H1 (cell line): ENCODE results near the gene ABCC4. TPM values are rescaled to one million over a fixed set of nuclear protein-coding genes. Genes with fewer than 3 reads are reported as not detected.

Source experiments
- CTCF ChIA-PET: fragments of 300-600 bp; sonication (Branson Sonifier 250); formaldehyde crosslinking; loops from one replicate; lab custom pipeline; 2021; ENCODE audit not compliant: partially characterized antibody; lab: Charles Lee
- POLR2A ChIA-PET: fragments of 300-600 bp; sonication (Branson Sonifier 250); formaldehyde crosslinking; loops from one replicate; lab custom pipeline; 2021; ENCODE audit warnings: inconsistent platforms; ENCODE audit not compliant: partially characterized antibody; lab: Charles Lee
- DNase-seq, 2 experiments: peaks; one replicate each; pipeline versions ENCODE4 v3.0.0 to v3.0.0-alpha.2; 2010 to 2022; ENCODE audit warnings: low spot score in 2 of 2, low read depth in 1 of 2, mixed read lengths in 1 of 2
- FAIRE-seq: peaks from 2 replicates; lab custom pipeline; 2011; peaks lifted over from hg19 to GRCh38; lab: Jason Lieb, UNC
- H2AFZ ChIP-seq: 2 replicates; pipeline ENCODE4 v1.8.1; 2012; ENCODE audit warnings: low read length, inconsistent platforms
- H2AK5ac ChIP-seq: 2 replicates; pipeline ENCODE4 v1.6.1; 2013; ENCODE audit warnings: low read depth, low read length
- H2BK120ac ChIP-seq: replicated peaks from 2 replicates; pipeline ENCODE3; 2013; ENCODE audit warnings: low read depth, low read length, inconsistent platforms
- H2BK12ac ChIP-seq: 2 replicates; pipeline ENCODE4 v1.6.1; 2013; ENCODE audit warnings: low read depth, low read length
- H2BK15ac ChIP-seq: 2 replicates; pipeline ENCODE4 v1.6.1; 2013; ENCODE audit warnings: low read length
- H2BK20ac ChIP-seq: 2 replicates; pipeline ENCODE4 v1.6.1; 2013; ENCODE audit warnings: low read length
- H2BK5ac ChIP-seq: 2 replicates; pipeline ENCODE4 v1.6.1; 2013; ENCODE audit warnings: low read depth, low read length
- H3K14ac ChIP-seq: 2 replicates; pipeline ENCODE4 v1.6.1; 2013; ENCODE audit warnings: inconsistent platforms; ENCODE audit not compliant: insufficient read length
- H3K18ac ChIP-seq: 2 replicates; pipeline ENCODE4 v1.6.1; 2013; ENCODE audit warnings: low read length; ENCODE audit errors: extremely low read depth
- H3K23ac ChIP-seq: 2 replicates; pipeline ENCODE4 v1.6.1; 2013; ENCODE audit warnings: inconsistent platforms; ENCODE audit not compliant: insufficient read length
- H3K23me2 ChIP-seq: 2 replicates; pipeline ENCODE4 v1.6.1; 2013; ENCODE audit warnings: low read depth, low read length
- H3K27ac ChIP-seq: 2 replicates; pipeline ENCODE4 v1.6.1; 2011; ENCODE audit warnings: low read depth, low read length, inconsistent platforms
- H3K27me3 ChIP-seq, 4 experiments: replicated peaks in 1 of 4; 1 replicate in 1 of 4; 2 replicates in 3 of 4; pipeline versions ENCODE4 v1.6.1 to v1.8.1; 2011 to 2013; ENCODE audit warnings: low read length in 3 of 4, mild to moderate bottlenecking in 3 of 4, inconsistent platforms in 2 of 4, mixed read lengths in 2 of 4, moderate library complexity in 1 of 4; ENCODE audit not compliant: control insufficient read depth in 3 of 4, insufficient read depth in 3 of 4; ENCODE audit errors: extremely low read depth in 1 of 4
- H3K36me3 ChIP-seq, 4 experiments: 2 replicates each; pipeline versions ENCODE4 v1.6.1 to v1.8.1; 2011 to 2013; ENCODE audit warnings: mild to moderate bottlenecking in 4 of 4, low read length in 3 of 4, moderate library complexity in 2 of 4, control low read depth in 1 of 4, inconsistent platforms in 1 of 4; ENCODE audit not compliant: insufficient read depth in 4 of 4, control insufficient read depth in 2 of 4
- H3K4ac ChIP-seq: replicated peaks from 2 replicates; pipeline ENCODE3; 2013; ENCODE audit warnings: low read length, low read depth, mixed read lengths, inconsistent platforms; ENCODE audit not compliant: insufficient read length
- H3K4me1 ChIP-seq, 4 experiments: replicated peaks in 1 of 4; 1 replicate in 1 of 4; 2 replicates in 3 of 4; pipeline versions ENCODE4 v1.6.1 to v1.8.1; 2011 to 2013; ENCODE audit warnings: low read length in 3 of 4, inconsistent platforms in 2 of 4, mixed read lengths in 1 of 4; ENCODE audit not compliant: insufficient read depth in 4 of 4, control insufficient read depth in 3 of 4
- H3K4me2 ChIP-seq, 2 experiments: 2 replicates each; pipeline versions ENCODE4 v1.6.1 to v1.8.1; 2011 to 2013; ENCODE audit warnings: low read depth in 2 of 2, low read length in 2 of 2, control low read depth in 1 of 2, inconsistent platforms in 1 of 2, mild to moderate bottlenecking in 1 of 2; ENCODE audit not compliant: insufficient read depth in 1 of 2
- H3K4me3 ChIP-seq, 4 experiments: fragments of 200-600, 300-600 bp in 1 of 4; sonication (generic), shearing (Covaris generic), sonication (Bioruptor Twin) in 1 of 4; 2 replicates each; pipeline versions ENCODE4 v1.5.1 to v1.8.1; 2011 to 2016; ENCODE audit warnings: low read length in 4 of 4, low read depth in 3 of 4, control low read depth in 2 of 4, inconsistent platforms in 2 of 4, mild to moderate bottlenecking in 2 of 4, mixed read lengths in 1 of 4, moderate library complexity in 1 of 4; ENCODE audit not compliant: insufficient read depth in 2 of 4; ENCODE audit errors: extremely low read depth in 1 of 4
- H3K56ac ChIP-seq: replicated peaks from 2 replicates; pipeline ENCODE3; 2013; ENCODE audit warnings: low read depth, mild to moderate bottlenecking, mixed read lengths, low read length, inconsistent platforms; ENCODE audit not compliant: insufficient read length
- H3K79me1 ChIP-seq: 2 replicates; pipeline ENCODE4 v1.6.1; 2013; ENCODE audit warnings: low read depth, low read length, control low read depth
- H3K79me2 ChIP-seq, 2 experiments: 2 replicates each; pipeline versions ENCODE4 v1.6.1 to v1.8.1; 2012 to 2013; ENCODE audit warnings: low read length in 2 of 2, mild to moderate bottlenecking in 2 of 2, inconsistent platforms in 1 of 2; ENCODE audit not compliant: insufficient read depth in 2 of 2, control insufficient read depth in 1 of 2
- H3K9ac ChIP-seq, 4 experiments: replicated peaks in 1 of 4; 1 replicate in 1 of 4; 2 replicates in 3 of 4; pipeline versions ENCODE4 v1.6.1 to v1.8.1; 2011 to 2013; ENCODE audit warnings: low read depth in 3 of 4, low read length in 3 of 4, control low read depth in 2 of 4, mild to moderate bottlenecking in 2 of 4, moderate library complexity in 2 of 4, inconsistent platforms in 1 of 4; ENCODE audit errors: extremely low read depth in 1 of 4
- H3K9me3 ChIP-seq, 2 experiments: 2 replicates each; pipeline versions ENCODE4 v1.6.1 to v1.8.1; 2012 to 2013; ENCODE audit warnings: mild to moderate bottlenecking in 2 of 2, moderate library complexity in 2 of 2, control low read depth in 1 of 2, inconsistent platforms in 1 of 2, low read depth in 1 of 2, low read length in 1 of 2, mixed read lengths in 1 of 2; ENCODE audit not compliant: insufficient read depth in 2 of 2
- H4K20me1 ChIP-seq, 2 experiments: replicated peaks in 1 of 2; 2 replicates each; pipeline versions ENCODE3 to v1.8.1; 2011 to 2013; ENCODE audit warnings: inconsistent platforms in 2 of 2, low read length in 2 of 2, mild to moderate bottlenecking in 1 of 2; ENCODE audit not compliant: insufficient read depth in 2 of 2, control insufficient read depth in 1 of 2
- H4K5ac ChIP-seq: 2 replicates; pipeline ENCODE4 v1.6.1; 2013; ENCODE audit warnings: low read length, low read depth, mixed read lengths, inconsistent platforms; ENCODE audit not compliant: insufficient read length
- H4K8ac ChIP-seq: 2 replicates; pipeline ENCODE4 v1.8.0; 2013; ENCODE audit warnings: mild to moderate bottlenecking, moderate library complexity, low read length, inconsistent platforms; ENCODE audit not compliant: insufficient read depth; ENCODE audit errors: extremely low read depth
- H4K91ac ChIP-seq: replicated peaks from 2 replicates; pipeline ENCODE3; 2013; ENCODE audit warnings: low read length, mixed read lengths, inconsistent platforms; ENCODE audit not compliant: insufficient read length
- CHD1 ChIP-seq: IDR thresholded peaks from 2 replicates; pipeline ENCODE4 v1.6.1; 2012; ENCODE audit warnings: low read depth, low read length, improper control_type of control experiment
- E2F6 ChIP-seq: IDR thresholded peaks from 2 replicates; pipeline ENCODE4 v1.6.1; 2012; ENCODE audit warnings: inconsistent platforms
- KDM1A ChIP-seq: fragments of 200-600, 300-600 bp; sonication (generic); IDR thresholded peaks from 2 replicates; pipeline ENCODE4 v1.7.1; 2016; ENCODE audit warnings: mild to moderate bottlenecking, low read length, borderline replicate concordance
- SP1 ChIP-seq: IDR thresholded peaks from 2 replicates; pipeline ENCODE4 v1.6.1; 2011; ENCODE audit warnings: low read depth, low read length
- SP2 ChIP-seq: IDR thresholded peaks from 2 replicates; pipeline ENCODE4 v1.6.1; 2012; ENCODE audit warnings: mild to moderate bottlenecking, low read length, inconsistent platforms
- WGBS, 2 experiments: shearing (Covaris generic) in 1 of 2; methylation state at CpG; one replicate each; pipeline versions ENCODE4 v1.1.6 to v1.1.7; 2013 to 2015; ENCODE audit warnings: low lambda C conversion rate in 2 of 2, mixed read lengths in 2 of 2, inconsistent platforms in 1 of 2, low coverage in 1 of 2, missing lambda C conversion rate in 1 of 2; ENCODE audit not compliant: insufficient replicate concordance in 2 of 2, insufficient coverage in 1 of 2, insufficient read length in 1 of 2; ENCODE audit errors: extremely low coverage in 1 of 2, missing lambda C conversion rate in 1 of 2; 5-methylcytosine and 5-hydroxymethylcytosine counted together
- polyA plus RNA-seq, 7 experiments: library from polyadenylated mRNA; depleted of rRNA in 3 of 7; stranded (reverse) in 5 of 7; unstranded in 2 of 7; fragments of >200 nt in 5 of 7; fragments of 200-250 nt in 2 of 7; gene quantifications; 1 replicate in 5 of 7; 2 replicates in 1 of 7; 4 replicates in 1 of 7; pipeline versions ENCODE4 v1.2.1 to v1.2.3, GENCODE V29; 2011 to 2013; ENCODE audit warnings: missing spikeins in 2 of 7, mixed read lengths in 2 of 7
- total RNA-seq: library from RNA; stranded (reverse); fragmentation: NEBNext Ultra II Directional; extraction: Animal tissue kit (Norgen Biotek cat#: 25700); gene quantifications from 2 replicates; pipeline ENCODE4 v1.2.1, GENCODE V29; 2021

ABCC4 gene
- total and polyA plus RNA-seq, 2 of the 8 experiments (the other 6 are each of a cell fraction or from before 2014, with no cell fraction given) = 4.0 to 14.1 TPM

- H3K27me3 ChIP-seq = no peaks in the 10 kb centered on the region
- no peak overlapping the region for H3K9ac ChIP-seq
- no peak overlapping the region for H3K14ac ChIP-seq
- 83% methylated on average over 3 of the region's 3 CpGs; no CpG with 5 or more reads in 1 of the 2 experiments for WGBS, 2 experiments
- no peak overlapping the region for H4K5ac ChIP-seq
- no peaks in the 10 kb centered on the region for H3K23me2 ChIP-seq
- no peak overlapping the region for H2BK5ac ChIP-seq
- no peak overlapping the region for H3K23ac ChIP-seq
- ChIA-PET POLR2A (no interaction called here), CTCF (no interaction called here)
- no peaks in the 10 kb centered on the region for H4K20me1 ChIP-seq
- H3K56ac ChIP-seq = no peak overlapping the region
- H4K91ac ChIP-seq = no peak overlapping the region
- no peak overlapping the region for H3K27ac ChIP-seq
- no peak overlapping the region for H2AFZ ChIP-seq
- H2BK120ac ChIP-seq = no peak overlapping the region
- DNase-seq = no peak
- H3K4ac ChIP-seq = no peak overlapping the region
- H3K79me1 ChIP-seq = no peaks in the 10 kb centered on the region
- no peaks in the 10 kb centered on the region for H3K9me3 ChIP-seq
- no peak overlapping the region for H4K8ac ChIP-seq
- no peak overlapping the region for H3K18ac ChIP-seq
- no peak overlapping the region for H2BK12ac ChIP-seq
- H3K4me2 ChIP-seq = no peak overlapping the region
- no peaks in the 10 kb centered on the region for H3K36me3 ChIP-seq
- no peak overlapping the region for H2BK15ac ChIP-seq
- no peak overlapping the region for H2AK5ac ChIP-seq
- no peak for FAIRE-seq
- H2BK20ac ChIP-seq = no peak overlapping the region
- H3K79me2 ChIP-seq = no peaks in the 10 kb centered on the region
- no peak overlapping the region for H3K4me3 ChIP-seq
- H3K4me1 ChIP-seq = no peaks in the 10 kb centered on the region
- no peak for TF ChIP-seq E2F6
- no peak for TF ChIP-seq CHD1
- no peak for TF ChIP-seq SP2
- TF ChIP-seq KDM1A = no peak
- no peak for TF ChIP-seq SP1
These were observed 42.7 kb upstream of the ABCC4 start for GRCh38 chr13:95343944-95344343.
